Measurements from ENCODE around the gene PLAC1.

Gene PLAC1, protein sequence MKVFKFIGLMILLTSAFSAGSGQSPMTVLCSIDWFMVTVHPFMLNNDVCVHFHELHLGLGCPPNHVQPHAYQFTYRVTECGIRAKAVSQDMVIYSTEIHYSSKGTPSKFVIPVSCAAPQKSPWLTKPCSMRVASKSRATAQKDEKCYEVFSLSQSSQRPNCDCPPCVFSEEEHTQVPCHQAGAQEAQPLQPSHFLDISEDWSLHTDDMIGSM

GRCh38 chrX:134658002-134658759 is at the start of gene PLAC1:
Gene PLAC1 (minus strand): TSS chrX:134658471. CDS start chrX:134566682, 91,789 bp downstream.
- DNase-seq (ENCODE audit: low spot score) = no peak

- no peak for DNase-seq (ENCODE audit: low spot score)
Measured at GRCh38 chrX:134706138-134706537, 47.9 kb upstream of the PLAC1 start.

DNA sequence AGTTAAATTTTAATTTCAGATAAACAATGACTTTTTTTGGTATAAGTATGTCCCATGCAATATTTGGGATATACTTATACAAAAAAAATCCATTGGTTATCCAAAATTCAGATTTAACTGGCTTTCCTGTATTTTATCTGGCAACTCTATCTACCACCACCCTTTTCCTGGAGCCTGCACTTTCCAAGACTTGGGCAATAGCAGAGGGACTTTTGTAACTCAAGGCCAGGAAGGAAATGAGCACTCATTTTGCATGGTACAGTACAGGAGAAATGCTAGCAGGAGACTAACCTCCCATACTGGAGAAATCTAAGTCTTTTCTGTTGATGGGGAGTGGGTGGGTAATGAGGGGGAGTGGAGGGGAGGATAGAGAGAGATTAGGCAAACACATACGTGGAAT is 37.7 kb upstream of the PLAC1 start:
- DNase-seq (ENCODE audit: low spot score) = no peak

DNA sequence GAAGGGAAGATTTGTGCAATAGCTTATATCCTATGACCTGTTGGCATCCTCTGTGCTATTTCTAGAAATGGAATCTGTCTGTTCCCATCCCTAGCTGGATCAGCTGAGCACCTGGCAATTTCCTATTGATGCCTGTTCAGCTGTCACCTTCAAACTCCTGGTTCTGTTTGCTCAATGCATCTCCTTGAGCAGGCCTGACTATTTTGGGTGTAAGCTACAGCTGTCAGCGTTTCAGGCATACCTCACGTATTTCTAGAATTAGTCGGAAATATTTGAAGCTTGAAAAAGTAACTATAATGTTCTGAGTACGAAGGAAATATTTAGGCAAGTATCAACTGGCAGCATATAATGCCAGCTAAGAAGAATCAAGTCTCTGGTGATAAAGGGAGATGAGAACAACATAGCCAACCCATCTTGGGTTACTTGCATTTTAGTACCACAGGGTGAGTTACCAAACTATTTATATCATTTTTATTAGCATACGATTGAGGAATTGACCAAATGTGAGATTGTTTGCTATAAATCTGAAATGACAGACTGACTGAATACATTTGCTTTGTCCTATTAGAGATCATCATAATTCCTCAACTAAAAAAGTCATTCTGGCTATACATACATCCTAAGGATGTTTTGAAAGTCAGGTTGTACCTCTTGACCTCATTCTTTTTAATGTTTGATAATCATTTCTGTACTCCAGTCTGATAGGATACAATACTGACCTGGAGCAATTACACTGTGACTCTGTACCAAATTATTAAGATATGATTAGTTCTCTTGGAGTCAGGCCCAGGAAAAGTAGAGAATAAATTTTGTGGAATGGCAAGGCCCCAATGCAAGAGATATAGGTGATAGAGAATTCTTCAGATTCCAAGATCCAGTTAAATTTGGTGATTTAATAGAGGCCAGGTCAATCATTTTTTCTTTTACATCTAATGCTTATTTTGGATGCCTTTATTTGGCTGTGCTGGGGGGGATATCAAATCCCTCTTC is 36.4 kb upstream of the PLAC1 start:
- no peak for DNase-seq (ENCODE audit: low spot score)

DNA sequence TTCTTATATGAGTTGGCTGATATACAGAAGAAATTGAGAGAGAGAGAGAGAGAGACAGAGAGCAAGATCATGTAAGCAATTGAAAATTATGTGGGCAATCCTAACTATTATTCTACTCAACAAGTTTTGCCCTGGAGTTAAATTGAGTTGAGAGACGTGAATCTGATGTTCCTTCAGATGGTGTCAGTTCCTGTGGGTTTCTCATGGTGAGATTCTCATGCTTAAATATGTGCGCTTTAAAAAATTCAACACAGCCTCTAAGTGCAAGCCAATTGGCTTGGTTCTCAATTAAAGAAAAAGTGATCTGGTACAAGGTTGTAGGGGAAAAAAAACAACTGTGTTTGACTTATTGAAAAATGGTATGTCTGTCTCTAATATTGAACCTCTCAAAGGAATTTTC is 35.4 kb upstream of the PLAC1 start:
- no peak for DNase-seq (ENCODE audit: low spot score)

GRCh38 chrX:134692990-134693389 is 34.7 kb upstream of the PLAC1 start:
- no peak for DNase-seq (ENCODE audit: low spot score)

- no peak for DNase-seq (ENCODE audit: low spot score)
Measured at GRCh38 chrX:134692233-134692632, 34.0 kb upstream of the PLAC1 start.

GRCh38 chrX:134691453-134691852 is 33.2 kb upstream of the PLAC1 start:
- DNase-seq (ENCODE audit: low spot score) = no peak

DNA sequence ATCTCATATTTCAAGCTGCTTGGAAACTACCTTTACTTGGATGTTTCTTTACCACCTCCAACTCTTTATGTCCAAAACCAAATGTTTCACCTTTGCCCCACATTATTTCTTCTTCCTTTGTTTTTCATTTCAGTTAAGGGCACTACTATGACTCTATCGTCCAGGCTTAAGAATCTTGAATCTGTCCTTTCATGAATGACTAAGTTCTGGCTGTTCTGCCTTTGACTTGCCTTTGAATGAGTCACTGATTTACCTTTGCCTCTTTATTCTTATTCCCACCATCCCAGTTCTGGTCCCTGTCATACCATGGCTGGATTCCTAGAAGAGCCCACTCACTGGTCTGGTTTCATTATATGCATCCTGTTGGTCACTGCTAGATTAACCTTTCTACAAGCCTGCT is 30.6 kb upstream of the PLAC1 start:
- DNase-seq (ENCODE audit: low spot score) = no peak

GRCh38 chrX:134688031-134688823 is 30.0 kb upstream of the PLAC1 start:
- DNase-seq (ENCODE audit: low spot score) = no peak

- DNase-seq (ENCODE audit: low spot score) = peak; percentile 16
Measured at GRCh38 chrX:134685668-134686067, 27.4 kb upstream of the PLAC1 start.

DNA sequence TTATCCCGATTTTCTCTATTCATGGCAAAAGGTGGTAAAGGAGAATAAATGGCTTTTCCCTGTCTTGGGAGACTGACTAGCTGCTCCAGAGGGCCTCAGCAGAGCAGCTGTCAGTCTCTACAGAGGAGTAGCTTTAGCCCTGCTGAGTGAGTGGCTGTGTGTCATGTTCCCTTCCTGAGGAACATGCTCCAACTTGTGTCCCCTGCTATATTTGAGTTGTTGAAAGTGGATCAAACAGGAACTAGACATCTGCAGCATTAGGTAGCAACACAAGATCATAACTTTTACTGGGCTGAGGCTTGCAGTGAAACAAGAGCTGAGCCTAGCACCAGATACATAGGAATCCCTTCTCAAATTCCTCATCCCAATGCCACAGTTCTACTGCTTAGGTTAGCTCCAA is 26.7 kb upstream of the PLAC1 start:
- DNase-seq (ENCODE audit: low spot score) = no peak

- no peak for DNase-seq (ENCODE audit: low spot score)
Measured at GRCh38 chrX:134683351-134684005, 25.2 kb upstream of the PLAC1 start.

GRCh38 chrX:134682081-134682480 is 23.8 kb upstream of the PLAC1 start:
- DNase-seq (ENCODE audit: low spot score) = no peak

- DNase-seq (ENCODE audit: low spot score) = no peak
Measured at GRCh38 chrX:134679644-134680043, 21.4 kb upstream of the PLAC1 start.

DNA sequence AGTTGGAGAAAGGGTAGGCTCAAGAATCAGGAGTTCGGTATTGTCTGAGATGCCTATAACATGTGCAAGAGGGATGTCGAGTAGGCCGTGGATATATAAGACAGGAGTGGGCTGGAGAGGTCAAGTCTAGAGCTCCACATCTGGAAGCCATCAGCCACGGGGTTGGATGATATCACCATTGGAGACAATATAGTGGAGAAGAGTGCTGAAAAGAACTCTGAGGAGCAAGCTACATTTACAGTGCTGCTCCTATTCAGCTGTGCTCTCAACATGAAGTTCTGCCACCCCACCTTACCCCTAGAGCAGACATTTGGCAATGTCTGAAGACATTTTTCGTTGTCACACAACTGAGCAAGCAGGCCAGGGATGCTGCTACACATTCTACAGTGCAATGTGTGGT is 20.9 kb upstream of the PLAC1 start:
- no peak for DNase-seq (ENCODE audit: low spot score)

GRCh38 chrX:134677332-134677731 is 19.1 kb upstream of the PLAC1 start:
- DNase-seq (ENCODE audit: low spot score) = no peak

DNA sequence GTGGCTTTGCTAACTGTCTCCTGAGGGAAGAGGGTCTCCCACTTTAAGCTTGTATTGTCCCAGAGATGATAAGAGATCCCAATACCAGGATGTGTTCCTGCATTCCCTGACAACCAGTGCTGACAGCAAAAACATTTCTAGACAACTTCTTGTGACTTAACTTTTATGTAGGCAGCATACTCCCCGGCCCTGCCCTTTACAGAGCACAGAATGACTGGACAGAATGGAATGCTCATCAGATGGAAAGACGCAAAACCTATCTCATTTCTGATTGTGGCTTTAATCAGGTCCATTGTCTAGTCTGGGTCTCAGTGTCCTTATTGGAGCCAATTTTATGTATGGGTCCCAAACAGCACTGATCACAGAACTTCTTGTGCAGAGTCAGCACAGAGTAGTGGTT is 18.2 kb upstream of the PLAC1 start:
- peak; percentile 24 for DNase-seq (ENCODE audit: low spot score)

GRCh38 chrX:134673123-134673522 is 14.9 kb upstream of the PLAC1 start:
- DNase-seq (ENCODE audit: low spot score) = no peak

- no peak for DNase-seq (ENCODE audit: low spot score)
Measured at GRCh38 chrX:134672101-134672500, 13.8 kb upstream of the PLAC1 start.

- no peak for DNase-seq (ENCODE audit: low spot score)
Measured at GRCh38 chrX:134671294-134671693, 13.0 kb upstream of the PLAC1 start.
